ENCODE results near the gene SBF1.

The SBF1 gene

GRCh38 chr22:50440544-50441249 is 34.1 kb downstream of the SBF1 start:
- Histone ChIP-seq H3K27ac (ENCODE audit: low read length) (no peak overlapping the region), H3K27me3 (ENCODE audit: control insufficient read depth in 1 of 2, insufficient read depth in 2 of 2, low read length in 2 of 2) (no peaks in the 10 kb centered on the region), H3K4me1 (ENCODE audit: control insufficient read depth, insufficient read depth, low read length) (peaks cover 13% of the 10 kb centered on the region), H3K9ac (ENCODE audit: low read length in 2 of 2) (no peak overlapping the region), H3K9me3 (ENCODE audit: control insufficient read depth in 2 of 2, low read length in 2 of 2) (no peaks in the 10 kb centered on the region), H3K36me3 (ENCODE audit: control insufficient read depth in 2 of 2, insufficient read depth in 2 of 2, low read length in 2 of 2) (peaks cover 16 to 32% of the 10 kb centered on the region in 2 donors), H3K4me3 (ENCODE audit: low read length in 2 of 2) (no peak overlapping the region)

- H3K4me3 ChIP-seq (ENCODE audit: low read length in 2 of 2): no peak overlapping the region
- no peak overlapping the region for H3K9ac ChIP-seq (ENCODE audit: low read length in 2 of 2)
- peaks cover 19 to 39% of the 10 kb centered on the region in 2 donors for H3K36me3 ChIP-seq (ENCODE audit: control insufficient read depth in 2 of 2, insufficient read depth in 2 of 2, low read length in 2 of 2)
- peaks cover 5% of the 10 kb centered on the region for H3K4me1 ChIP-seq (ENCODE audit: control insufficient read depth, insufficient read depth, low read length)
- H3K9me3 ChIP-seq (ENCODE audit: control insufficient read depth in 2 of 2, low read length in 2 of 2): no peaks in the 10 kb centered on the region
- no peak overlapping the region for H3K27ac ChIP-seq (ENCODE audit: low read length)
- H3K27me3 ChIP-seq (ENCODE audit: control insufficient read depth in 1 of 2, insufficient read depth in 2 of 2, low read length in 2 of 2): no peaks in the 10 kb centered on the region
Measured at GRCh38 chr22:50439871-50440331, 34.9 kb downstream of the SBF1 start.

- H3K27me3 ChIP-seq (ENCODE audit: control insufficient read depth in 1 of 2, insufficient read depth in 2 of 2, low read length in 2 of 2): no peaks in the 10 kb centered on the region
- peaks cover under 1% of the 10 kb centered on the region for H3K4me1 ChIP-seq (ENCODE audit: control insufficient read depth, insufficient read depth, low read length)
- H3K9ac ChIP-seq (ENCODE audit: low read length in 2 of 2): no peak overlapping the region
- no peak overlapping the region for H3K27ac ChIP-seq (ENCODE audit: low read length)
- H3K9me3 ChIP-seq (ENCODE audit: control insufficient read depth in 2 of 2, low read length in 2 of 2): no peaks in the 10 kb centered on the region
- no peak overlapping the region for H3K4me3 ChIP-seq (ENCODE audit: low read length in 2 of 2)
- H3K36me3 ChIP-seq (ENCODE audit: control insufficient read depth in 2 of 2, insufficient read depth in 2 of 2, low read length in 2 of 2): peaks cover 19 to 39% of the 10 kb centered on the region in 2 donors
Measured at GRCh38 chr22:50439314-50439870, 35.4 kb downstream of the SBF1 start.

GRCh38 chr22:50438305-50439275 is 36.2 kb downstream of the SBF1 start:
- H3K9ac ChIP-seq (ENCODE audit: low read length in 2 of 2): no peak overlapping the region
- H3K27ac ChIP-seq (ENCODE audit: low read length): no peak overlapping the region
- H3K4me1 ChIP-seq (ENCODE audit: control insufficient read depth, insufficient read depth, low read length): no peaks in the 10 kb centered on the region
- peaks cover 19 to 39% of the 10 kb centered on the region in 2 donors for H3K36me3 ChIP-seq (ENCODE audit: control insufficient read depth in 2 of 2, insufficient read depth in 2 of 2, low read length in 2 of 2)
- H3K4me3 ChIP-seq (ENCODE audit: low read length in 2 of 2): no peak overlapping the region
- no peaks in the 10 kb centered on the region for H3K27me3 ChIP-seq (ENCODE audit: control insufficient read depth in 1 of 2, insufficient read depth in 2 of 2, low read length in 2 of 2)
- no peaks in the 10 kb centered on the region for H3K9me3 ChIP-seq (ENCODE audit: control insufficient read depth in 2 of 2, low read length in 2 of 2)

- no peaks in the 10 kb centered on the region for H3K9me3 ChIP-seq (ENCODE audit: control insufficient read depth in 2 of 2, low read length in 2 of 2)
- no peak overlapping the region for H3K9ac ChIP-seq (ENCODE audit: low read length in 2 of 2)
- H3K4me3 ChIP-seq (ENCODE audit: low read length in 2 of 2): no peak overlapping the region
- no peaks in the 10 kb centered on the region for H3K27me3 ChIP-seq (ENCODE audit: control insufficient read depth in 1 of 2, insufficient read depth in 2 of 2, low read length in 2 of 2)
- peaks cover 22 to 41% of the 10 kb centered on the region in 2 donors for H3K36me3 ChIP-seq (ENCODE audit: control insufficient read depth in 2 of 2, insufficient read depth in 2 of 2, low read length in 2 of 2)
- H3K4me1 ChIP-seq (ENCODE audit: control insufficient read depth, insufficient read depth, low read length): no peaks in the 10 kb centered on the region
- no peak overlapping the region for H3K27ac ChIP-seq (ENCODE audit: low read length)
Measured at GRCh38 chr22:50437511-50438304, 37.1 kb downstream of the SBF1 start.

- no peaks in the 10 kb centered on the region for H3K9me3 ChIP-seq (ENCODE audit: control insufficient read depth in 2 of 2, low read length in 2 of 2)
- H3K9ac ChIP-seq (ENCODE audit: low read length in 2 of 2): no peak overlapping the region
- H3K27me3 ChIP-seq (ENCODE audit: control insufficient read depth in 1 of 2, insufficient read depth in 2 of 2, low read length in 2 of 2): no peaks in the 10 kb centered on the region
- no peaks in the 10 kb centered on the region for H3K4me1 ChIP-seq (ENCODE audit: control insufficient read depth, insufficient read depth, low read length)
- H3K4me3 ChIP-seq (ENCODE audit: low read length in 2 of 2): no peak overlapping the region
- H3K27ac ChIP-seq (ENCODE audit: low read length): no peak overlapping the region
- peaks cover 29 to 46% of the 10 kb centered on the region in 2 donors for H3K36me3 ChIP-seq (ENCODE audit: control insufficient read depth in 2 of 2, insufficient read depth in 2 of 2, low read length in 2 of 2)
Measured at GRCh38 chr22:50436841-50437341, 37.9 kb downstream of the SBF1 start.

- Histone ChIP-seq H3K9me3 (ENCODE audit: control insufficient read depth in 2 of 2, low read length in 2 of 2) (no peaks in the 10 kb centered on the region), H3K27ac (ENCODE audit: low read length) (no peak overlapping the region), H3K36me3 (ENCODE audit: control insufficient read depth in 2 of 2, insufficient read depth in 2 of 2, low read length in 2 of 2) (peaks cover 33 to 49% of the 10 kb centered on the region in 2 donors)
Measured at GRCh38 chr22:50436015-50436830, 38.6 kb downstream of the SBF1 start.

GRCh38 chr22:50435291-50436014 is 39.4 kb downstream of the SBF1 start:
- H3K36me3 ChIP-seq (ENCODE audit: control insufficient read depth in 2 of 2, insufficient read depth in 2 of 2, low read length in 2 of 2): peaks cover 31 to 50% of the 10 kb centered on the region in 2 donors
- no peak overlapping the region for H3K4me3 ChIP-seq (ENCODE audit: low read length in 2 of 2)

More at GRCh38 chr22:50436015-50436830, 38.6 kb downstream of the SBF1 start:
- Histone ChIP-seq H3K4me1 (ENCODE audit: control insufficient read depth, insufficient read depth, low read length) (no peaks in the 10 kb centered on the region), H3K27me3 (ENCODE audit: control insufficient read depth in 1 of 2, insufficient read depth in 2 of 2, low read length in 2 of 2) (no peaks in the 10 kb centered on the region), H3K4me3 (ENCODE audit: low read length in 2 of 2) (no peak overlapping the region), H3K9ac (ENCODE audit: low read length in 2 of 2) (no peak overlapping the region)

GRCh38 chr22:50434849-50435248 is 40.0 kb downstream of the SBF1 start:
- Histone ChIP-seq H3K4me1 (ENCODE audit: control insufficient read depth, insufficient read depth, low read length) (no peaks in the 10 kb centered on the region), H3K27ac (ENCODE audit: low read length) (no peak overlapping the region), H3K27me3 (ENCODE audit: control insufficient read depth in 1 of 2, insufficient read depth in 2 of 2, low read length in 2 of 2) (no peaks in the 10 kb centered on the region), H3K9ac (ENCODE audit: low read length in 2 of 2) (no peak overlapping the region), H3K4me3 (ENCODE audit: low read length in 2 of 2) (no peak overlapping the region), H3K36me3 (ENCODE audit: control insufficient read depth in 2 of 2, insufficient read depth in 2 of 2, low read length in 2 of 2) (peaks cover 37 to 51% of the 10 kb centered on the region in 2 donors), H3K9me3 (ENCODE audit: control insufficient read depth in 2 of 2, low read length in 2 of 2) (no peaks in the 10 kb centered on the region)

More at GRCh38 chr22:50435291-50436014, 39.4 kb downstream of the SBF1 start:
- Histone ChIP-seq H3K4me1 (ENCODE audit: control insufficient read depth, insufficient read depth, low read length) (no peaks in the 10 kb centered on the region), H3K27me3 (ENCODE audit: control insufficient read depth in 1 of 2, insufficient read depth in 2 of 2, low read length in 2 of 2) (no peaks in the 10 kb centered on the region), H3K9ac (ENCODE audit: low read length in 2 of 2) (no peak overlapping the region), H3K27ac (ENCODE audit: low read length) (no peak overlapping the region), H3K9me3 (ENCODE audit: control insufficient read depth in 2 of 2, low read length in 2 of 2) (no peaks in the 10 kb centered on the region)

Measured in stomach smooth muscle (tissue), 2 donors.